ENCODE data around the gene CRYBB1.
"Not testable (repeated sequence)": the region's sequence is repeated elsewhere in the genome, so short reads cannot be mapped to it uniquely, and the experiment has no call there.

The CRYBB1 gene

GRCh38 chr22:26635117-26635516 is 17.3 kb upstream of the CRYBB1 start:
- no peak for FAIRE-seq

- FAIRE-seq, result no peak
Measured at GRCh38 chr22:26634189-26634588, 16.4 kb upstream of the CRYBB1 start.

GRCh38 chr22:26632422-26633155 is 14.8 kb upstream of the CRYBB1 start:
- no peak for FAIRE-seq

GRCh38 chr22:26631282-26631681 is 13.5 kb upstream of the CRYBB1 start:
- no peak for FAIRE-seq

- no peak for FAIRE-seq
Measured at GRCh38 chr22:26629988-26630761, 12.3 kb upstream of the CRYBB1 start.

- no peak for FAIRE-seq
Measured at GRCh38 chr22:26624803-26625202, 7.0 kb upstream of the CRYBB1 start.

GRCh38 chr22:26623984-26624383 is 6.2 kb upstream of the CRYBB1 start:
- no peak for FAIRE-seq

- FAIRE-seq, result no peak
Measured at GRCh38 chr22:26621663-26622062, 3.8 kb upstream of the CRYBB1 start, which contains the start of gene CRYBA4. Gene CRYBA4, plus strand, starts transcription at chr22:26621963. Its CDS starts 634 bp downstream, at chr22:26622597.

GRCh38 chr22:26620197-26620596 is 2.4 kb upstream of the CRYBB1 start:
- no peak for FAIRE-seq

GRCh38 chr22:26619510-26619909 is 1.7 kb upstream of the CRYBB1 start:
- no peak for FAIRE-seq

GRCh38 chr22:26618455-26618854 is 628 bp upstream of the CRYBB1 start:
- no peak for FAIRE-seq

GRCh38 chr22:26616650-26617049 is 1.2 kb downstream of the CRYBB1 start:
- no peak for FAIRE-seq

GRCh38 chr22:26615830-26616435 is 1.9 kb downstream of the CRYBB1 start:
- no peak for FAIRE-seq

- no peak for FAIRE-seq
Measured at GRCh38 chr22:26615149-26615548, 2.7 kb downstream of the CRYBB1 start.

GRCh38 chr22:26614322-26614721 is 3.5 kb downstream of the CRYBB1 start:
- FAIRE-seq, result no peak

- not testable (repeated sequence) for FAIRE-seq
Measured at GRCh38 chr22:26613753-26614152, 4.1 kb downstream of the CRYBB1 start.

- FAIRE-seq, result no peak
Measured at GRCh38 chr22:26612652-26613051, 5.2 kb downstream of the CRYBB1 start.

- no peak for FAIRE-seq
Measured at GRCh38 chr22:26610996-26611395, 6.8 kb downstream of the CRYBB1 start.

- FAIRE-seq, result no peak
Measured at GRCh38 chr22:26610072-26610958, 7.5 kb downstream of the CRYBB1 start.

- no peak for FAIRE-seq
Measured at GRCh38 chr22:26609287-26609686, 8.5 kb downstream of the CRYBB1 start.

GRCh38 chr22:26608129-26608528 is 9.7 kb downstream of the CRYBB1 start:
- no peak for FAIRE-seq

- no peak for FAIRE-seq
Measured at GRCh38 chr22:26606611-26607010, 11.2 kb downstream of the CRYBB1 start.

- no peak for FAIRE-seq
Measured at GRCh38 chr22:26604368-26604767, 13.5 kb downstream of the CRYBB1 start.
